Fibroblast of lung (primary cell): ENCODE data around the gene FBXL17.

Experiments used
- EZH2 ChIP-seq: IDR thresholded peaks from 2 replicates; pipeline ENCODE4 v1.5.1; 2012; ENCODE audit warnings: low read length, control low read depth, mild to moderate bottlenecking; ENCODE audit errors: missing control alignments
- TF ChIP-seq, protein P1 (sequence below), 2 donors: IDR thresholded peaks in 1 of 2; conservative IDR thresholded peaks in 1 of 2; 1 replicate in 1 of 2; 2 replicates in 1 of 2; pipeline ENCODE4 v1.5.1; 2011 to 2012; ENCODE audit warnings: low read length in 2 of 2, control low read depth in 1 of 2, inconsistent platforms in 1 of 2, low read depth in 1 of 2, mild to moderate bottlenecking in 1 of 2

DNA sequence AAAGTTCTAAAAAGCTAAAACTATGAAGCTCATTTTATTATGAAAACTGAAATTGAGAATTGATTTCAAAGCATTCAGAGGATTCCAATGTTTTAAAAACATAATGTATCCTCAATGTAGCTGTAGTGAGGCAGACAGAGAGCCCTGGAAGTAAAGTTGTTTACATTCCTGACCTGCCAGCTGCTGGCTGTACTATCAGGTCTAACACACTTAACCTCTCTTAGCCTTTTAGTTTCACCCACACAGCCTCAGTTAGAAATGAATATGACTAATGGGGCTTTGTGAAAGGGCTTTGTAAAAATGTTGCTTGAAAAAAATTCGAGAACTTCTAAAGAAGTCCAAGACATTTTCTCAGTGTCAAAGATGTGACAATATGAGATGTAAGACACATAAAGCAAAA is 122.6 kb downstream of the FBXL17 start:
- TF ChIP-seq, protein P1, sequence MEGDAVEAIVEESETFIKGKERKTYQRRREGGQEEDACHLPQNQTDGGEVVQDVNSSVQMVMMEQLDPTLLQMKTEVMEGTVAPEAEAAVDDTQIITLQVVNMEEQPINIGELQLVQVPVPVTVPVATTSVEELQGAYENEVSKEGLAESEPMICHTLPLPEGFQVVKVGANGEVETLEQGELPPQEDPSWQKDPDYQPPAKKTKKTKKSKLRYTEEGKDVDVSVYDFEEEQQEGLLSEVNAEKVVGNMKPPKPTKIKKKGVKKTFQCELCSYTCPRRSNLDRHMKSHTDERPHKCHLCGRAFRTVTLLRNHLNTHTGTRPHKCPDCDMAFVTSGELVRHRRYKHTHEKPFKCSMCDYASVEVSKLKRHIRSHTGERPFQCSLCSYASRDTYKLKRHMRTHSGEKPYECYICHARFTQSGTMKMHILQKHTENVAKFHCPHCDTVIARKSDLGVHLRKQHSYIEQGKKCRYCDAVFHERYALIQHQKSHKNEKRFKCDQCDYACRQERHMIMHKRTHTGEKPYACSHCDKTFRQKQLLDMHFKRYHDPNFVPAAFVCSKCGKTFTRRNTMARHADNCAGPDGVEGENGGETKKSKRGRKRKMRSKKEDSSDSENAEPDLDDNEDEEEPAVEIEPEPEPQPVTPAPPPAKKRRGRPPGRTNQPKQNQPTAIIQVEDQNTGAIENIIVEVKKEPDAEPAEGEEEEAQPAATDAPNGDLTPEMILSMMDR (conservative IDR thresholded peaks at IDR 0.05 in 1 of 2, IDR thresholded peaks at IDR 0.05 in 1 of 2; ENCODE audit: low read depth in 1 of 2, low read length in 2 of 2): no peak
- no peak for TF ChIP-seq EZH2
